ENCODE data around the gene PLEKHM3. TPM values are rescaled to one million over a fixed set of nuclear protein-coding genes. Genes with fewer than 3 reads are reported as not detected.
A peak's percentile ranks its signal among the peaks of the same experiment; 100 is the strongest.

PLEKHM3 gene
- total and polyA plus RNA-seq, 2 of the 13 experiments (the other 11 are each of a cell fraction or from before 2014, with no cell fraction given): 4.5 to 4.7 TPM

- TF ChIP-seq ZBTB39 (CRISPR knock-in tag; IDR thresholded peaks at IDR 0.05) (no peak), ZNF264 (CRISPR knock-in tag; IDR thresholded peaks at IDR 0.05) (no peak), ZNF772 (CRISPR knock-in tag; IDR thresholded peaks at IDR 0.05) (no peak), ZNF468 (CRISPR knock-in tag; IDR thresholded peaks at IDR 0.05) (no peak)
These were observed 148.3 kb downstream of the PLEKHM3 start (continued) for GRCh38 chr2:207876842-207877535.

GRCh38 chr2:207875473-207876212 is 149.7 kb downstream of the PLEKHM3 start:
- Histone ChIP-seq H3K9ac (ENCODE audit: insufficient read depth, low read depth, low read length) (no peak overlapping the region), H3K27ac (ENCODE audit: extremely low read length, insufficient read depth, low read length) (peak overlapping the region; percentile 1), H3K36me3 (replicated peaks in 1 of 2; ENCODE audit: control insufficient read depth in 1 of 2, insufficient read depth in 2 of 2, low read length in 2 of 2) (no peaks in the 10 kb centered on the region), H3K27me3 (ENCODE audit: control insufficient read depth in 1 of 2, insufficient read depth in 2 of 2, low read length in 2 of 2) (no peaks in the 10 kb centered on the region), H4K20me1 (ENCODE audit: insufficient read depth, low read length) (no peaks in the 10 kb centered on the region), H2AFZ (ENCODE audit: low read length) (no peak overlapping the region), H3K4me2 (ENCODE audit: low read depth, low read length) (no peak overlapping the region), H3K4me1 (ENCODE audit: insufficient read depth, low read length) (peaks cover 64% of the 10 kb centered on the region), H3K79me2 (ENCODE audit: insufficient read depth, low read length) (no peaks in the 10 kb centered on the region), H3K4me3 (replicated peaks in 1 of 3; ENCODE audit: insufficient read depth in 1 of 3, low read depth in 2 of 3, low read length in 3 of 3) (no peak overlapping the region), H3K9me3 (ENCODE audit: low read length) (no peaks in the 10 kb centered on the region)
- in situ Hi-C loops (cut with HindIII; ENCODE audit: extremely low pct_ligation_motif_present, low pct_unique_long_range_greater_than_20kb) (no loop called here), intact Hi-C loops (cut with micrococcal nuclease; ENCODE audit: unreplicated experiment) (no loop called here)
- POLR2A ChIA-PET: interaction anchor here (0.7 to 2.5 kb wide), 6 partner anchors 22 to 56 kb away, joined by 3 to 5 read pairs (median 4); no protein-coding TSS in a partner anchor
- DNase-seq (ENCODE audit: low spot score): peak; percentile 83
- BruUV-seq (replicated peaks): no TSS peak
- FAIRE-seq: no peak
- 75% methylated on average over 3 of the region's 3 CpGs for WGBS (ENCODE audit: low lambda C conversion rate)
- CTCF ChIA-PET (ENCODE audit: low intra/inter-chr PET ratio, low total read pairs): no interaction called here
- peak; percentile 87 for ATAC-seq
- TF ChIP-seq BCLAF1 (IDR thresholded peaks at IDR 0.05) (no peak), DR1 (CRISPR knock-in tag; IDR thresholded peaks at IDR 0.05) (no peak), ISL2 (CRISPR knock-in tag; IDR thresholded peaks at IDR 0.05) (0 out of 2 replicates have a peak, but pooled peaks have one; percentile 33), ZGPAT (CRISPR knock-in tag; IDR thresholded peaks at IDR 0.05) (0 out of 2 replicates have a peak, but pooled peaks have one; percentile 19), HDAC1 (CRISPR knock-in tag; IDR thresholded peaks at IDR 0.05) (0 out of 2 replicates have a peak, but pooled peaks have one; percentile 32), HMGXB4 (CRISPR knock-in tag; IDR thresholded peaks at IDR 0.05; ENCODE audit: borderline replicate concordance in 1 of 2, low read depth in 1 of 2) (no peak), PITX1 (CRISPR knock-in tag; IDR thresholded peaks at IDR 0.05) (peak; percentile 92)

All from HepG2 (cell line).